ENCODE data around the gene GARNL3.

Gene GARNL3

DNA sequence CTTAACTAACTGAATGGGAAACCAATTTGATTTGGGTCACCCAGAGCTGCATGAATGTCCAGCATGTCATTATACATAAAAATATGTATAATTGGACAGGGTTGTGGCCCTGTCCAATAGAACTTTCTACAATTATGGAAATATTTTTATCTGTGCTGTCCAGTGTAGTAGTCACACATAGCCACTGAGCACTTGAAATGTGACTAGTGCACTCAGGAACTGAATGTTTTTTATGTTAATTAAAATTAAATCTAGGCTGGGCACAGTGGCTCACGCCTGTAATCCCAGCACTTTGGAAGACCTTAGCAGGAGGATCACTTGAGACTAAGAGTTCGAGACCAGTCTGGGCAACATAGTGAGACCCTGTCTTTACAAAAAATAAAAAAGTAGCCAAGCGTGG, 18.6 kb downstream of the GARNL3 start:
- Histone ChIP-seq H3K4me1 (ENCODE audit: control insufficient read depth, insufficient read depth, low read length) (no peaks in the 10 kb centered on the region), H3K27ac (ENCODE audit: extremely low read depth, low read depth, low read length) (no peak overlapping the region), H3K4me3 (ENCODE audit: low read depth, low read length) (no peak overlapping the region), H3K9me3 (ENCODE audit: control insufficient read depth, insufficient read depth, low read depth, low read length) (no peaks in the 10 kb centered on the region), H3K36me3 (ENCODE audit: control insufficient read depth in 2 of 2, insufficient read depth in 1 of 2, low read length in 2 of 2) (no peaks in the 10 kb centered on the region)
- TF ChIP-seq, protein P1, sequence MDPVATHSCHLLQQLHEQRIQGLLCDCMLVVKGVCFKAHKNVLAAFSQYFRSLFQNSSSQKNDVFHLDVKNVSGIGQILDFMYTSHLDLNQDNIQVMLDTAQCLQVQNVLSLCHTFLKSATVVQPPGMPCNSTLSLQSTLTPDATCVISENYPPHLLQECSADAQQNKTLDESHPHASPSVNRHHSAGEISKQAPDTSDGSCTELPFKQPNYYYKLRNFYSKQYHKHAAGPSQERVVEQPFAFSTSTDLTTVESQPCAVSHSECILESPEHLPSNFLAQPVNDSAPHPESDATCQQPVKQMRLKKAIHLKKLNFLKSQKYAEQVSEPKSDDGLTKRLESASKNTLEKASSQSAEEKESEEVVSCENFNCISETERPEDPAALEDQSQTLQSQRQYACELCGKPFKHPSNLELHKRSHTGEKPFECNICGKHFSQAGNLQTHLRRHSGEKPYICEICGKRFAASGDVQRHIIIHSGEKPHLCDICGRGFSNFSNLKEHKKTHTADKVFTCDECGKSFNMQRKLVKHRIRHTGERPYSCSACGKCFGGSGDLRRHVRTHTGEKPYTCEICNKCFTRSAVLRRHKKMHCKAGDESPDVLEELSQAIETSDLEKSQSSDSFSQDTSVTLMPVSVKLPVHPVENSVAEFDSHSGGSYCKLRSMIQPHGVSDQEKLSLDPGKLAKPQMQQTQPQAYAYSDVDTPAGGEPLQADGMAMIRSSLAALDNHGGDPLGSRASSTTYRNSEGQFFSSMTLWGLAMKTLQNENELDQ (tag by site-specific recombination; IDR thresholded peaks at IDR 0.05; ENCODE audit: low read depth), result no peak
- TF ChIP-seq ZNF560 (tag by site-specific recombination; IDR thresholded peaks at IDR 0.05; ENCODE audit: borderline replicate concordance) (no peak), ZNF221 (tag by site-specific recombination; IDR thresholded peaks at IDR 0.05; ENCODE audit: borderline replicate concordance) (no peak), ZNF623 (tag by site-specific recombination; IDR thresholded peaks at IDR 0.05) (no peak)
- POLR2A ChIA-PET, result interaction anchor here (0.6 kb wide), 1 partner anchor 16 kb away, joined by 5 read pairs; no protein-coding TSS in a partner anchor
- CTCF ChIA-PET, result interaction anchor here (0.6 to 1.0 kb wide), 3 partner anchors 10 to 77 kb away, joined by 3 to 4 read pairs (median 3); no protein-coding TSS in a partner anchor

DNA sequence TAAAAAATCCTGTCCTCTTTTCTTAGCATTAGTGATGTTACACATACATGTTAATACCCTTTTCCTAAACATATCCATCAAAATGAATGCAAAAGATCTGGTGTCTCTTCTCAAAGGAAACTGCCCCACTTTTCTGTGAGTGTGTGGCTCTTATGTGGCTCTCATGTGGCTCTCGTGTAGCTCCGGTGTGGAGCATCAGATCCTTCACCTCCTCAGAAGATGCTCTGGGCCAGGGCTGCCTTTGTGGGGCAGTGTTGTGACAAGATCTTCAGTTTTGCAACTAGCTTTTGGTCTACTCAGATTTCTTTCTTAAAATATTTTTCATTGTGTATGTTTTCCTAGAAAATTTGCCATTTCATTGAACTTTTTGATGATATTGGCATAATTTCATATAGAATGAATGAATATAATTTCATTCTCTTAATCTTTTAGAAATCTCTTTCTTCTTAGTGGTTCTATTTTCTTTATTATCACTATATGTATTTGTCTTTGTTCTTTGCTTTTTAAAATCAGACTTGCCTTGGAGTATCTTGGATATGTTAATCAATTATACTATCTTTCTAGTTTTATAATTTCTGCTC, 19.4 kb downstream of the GARNL3 start:
- TF ChIP-seq, protein P1 (tag by site-specific recombination; IDR thresholded peaks at IDR 0.05; ENCODE audit: low read depth), result no peak
- 0 out of 2 replicates have a peak, but pooled peaks have one; percentile 9 for TF ChIP-seq ZNF654 (tag by site-specific recombination; IDR thresholded peaks at IDR 0.05; ENCODE audit: low read depth)
- CTCF ChIA-PET, result interaction anchor here (0.5 to 1.0 kb wide), 5 partner anchors 9 to 439 kb away, joined by 3 to 11 read pairs (median 3); no protein-coding TSS in a partner anchor
- Histone ChIP-seq H3K4me3 (ENCODE audit: low read depth, low read length) (no peak overlapping the region), H3K36me3 (ENCODE audit: control insufficient read depth in 2 of 2, insufficient read depth in 1 of 2, low read length in 2 of 2) (no peaks in the 10 kb centered on the region), H3K9me3 (ENCODE audit: control insufficient read depth, insufficient read depth, low read depth, low read length) (no peaks in the 10 kb centered on the region), H3K27ac (ENCODE audit: extremely low read depth, low read depth, low read length) (no peak overlapping the region), H3K4me1 (ENCODE audit: control insufficient read depth, insufficient read depth, low read length) (no peaks in the 10 kb centered on the region)
- POLR2A ChIA-PET, result interaction anchor here (1.0 kb wide), 1 partner anchor 112 kb away, joined by 3 read pairs; no protein-coding TSS in a partner anchor

DNA sequence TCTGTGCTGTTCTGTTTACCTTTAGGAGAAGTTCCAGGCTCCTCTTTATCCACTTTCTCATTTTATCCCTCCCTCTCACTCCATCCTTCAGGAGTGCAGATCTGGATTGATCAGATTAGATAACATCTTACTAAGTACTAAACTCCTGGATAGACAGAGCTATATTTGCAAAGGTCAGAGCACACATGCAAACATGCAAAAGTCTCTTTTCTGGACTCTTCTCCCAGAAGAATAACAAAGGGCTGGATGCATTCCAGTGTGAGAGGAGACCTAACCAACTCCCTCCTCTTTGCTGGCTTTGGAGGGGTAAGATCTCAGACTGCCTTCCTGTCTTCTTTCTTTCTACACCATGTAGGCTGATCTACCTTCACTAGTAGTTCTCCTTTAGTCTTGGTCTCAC, 21.4 kb downstream of the GARNL3 start:
- Histone ChIP-seq H3K27ac (ENCODE audit: extremely low read depth, low read depth, low read length) (no peak overlapping the region), H3K9me3 (ENCODE audit: control insufficient read depth, insufficient read depth, low read depth, low read length) (no peaks in the 10 kb centered on the region), H3K4me1 (ENCODE audit: control insufficient read depth, insufficient read depth, low read length) (no peaks in the 10 kb centered on the region), H3K36me3 (ENCODE audit: control insufficient read depth in 2 of 2, insufficient read depth in 1 of 2, low read length in 2 of 2) (no peaks in the 10 kb centered on the region), H3K4me3 (ENCODE audit: low read depth, low read length) (no peak overlapping the region)
- CTCF ChIA-PET, result no interaction called here
- POLR2A ChIA-PET, result no interaction called here
- TF ChIP-seq ZNF354C (tag by site-specific recombination; IDR thresholded peaks at IDR 0.05; ENCODE audit: borderline replicate concordance, low read depth), result no peak
- TF ChIP-seq, protein P2, sequence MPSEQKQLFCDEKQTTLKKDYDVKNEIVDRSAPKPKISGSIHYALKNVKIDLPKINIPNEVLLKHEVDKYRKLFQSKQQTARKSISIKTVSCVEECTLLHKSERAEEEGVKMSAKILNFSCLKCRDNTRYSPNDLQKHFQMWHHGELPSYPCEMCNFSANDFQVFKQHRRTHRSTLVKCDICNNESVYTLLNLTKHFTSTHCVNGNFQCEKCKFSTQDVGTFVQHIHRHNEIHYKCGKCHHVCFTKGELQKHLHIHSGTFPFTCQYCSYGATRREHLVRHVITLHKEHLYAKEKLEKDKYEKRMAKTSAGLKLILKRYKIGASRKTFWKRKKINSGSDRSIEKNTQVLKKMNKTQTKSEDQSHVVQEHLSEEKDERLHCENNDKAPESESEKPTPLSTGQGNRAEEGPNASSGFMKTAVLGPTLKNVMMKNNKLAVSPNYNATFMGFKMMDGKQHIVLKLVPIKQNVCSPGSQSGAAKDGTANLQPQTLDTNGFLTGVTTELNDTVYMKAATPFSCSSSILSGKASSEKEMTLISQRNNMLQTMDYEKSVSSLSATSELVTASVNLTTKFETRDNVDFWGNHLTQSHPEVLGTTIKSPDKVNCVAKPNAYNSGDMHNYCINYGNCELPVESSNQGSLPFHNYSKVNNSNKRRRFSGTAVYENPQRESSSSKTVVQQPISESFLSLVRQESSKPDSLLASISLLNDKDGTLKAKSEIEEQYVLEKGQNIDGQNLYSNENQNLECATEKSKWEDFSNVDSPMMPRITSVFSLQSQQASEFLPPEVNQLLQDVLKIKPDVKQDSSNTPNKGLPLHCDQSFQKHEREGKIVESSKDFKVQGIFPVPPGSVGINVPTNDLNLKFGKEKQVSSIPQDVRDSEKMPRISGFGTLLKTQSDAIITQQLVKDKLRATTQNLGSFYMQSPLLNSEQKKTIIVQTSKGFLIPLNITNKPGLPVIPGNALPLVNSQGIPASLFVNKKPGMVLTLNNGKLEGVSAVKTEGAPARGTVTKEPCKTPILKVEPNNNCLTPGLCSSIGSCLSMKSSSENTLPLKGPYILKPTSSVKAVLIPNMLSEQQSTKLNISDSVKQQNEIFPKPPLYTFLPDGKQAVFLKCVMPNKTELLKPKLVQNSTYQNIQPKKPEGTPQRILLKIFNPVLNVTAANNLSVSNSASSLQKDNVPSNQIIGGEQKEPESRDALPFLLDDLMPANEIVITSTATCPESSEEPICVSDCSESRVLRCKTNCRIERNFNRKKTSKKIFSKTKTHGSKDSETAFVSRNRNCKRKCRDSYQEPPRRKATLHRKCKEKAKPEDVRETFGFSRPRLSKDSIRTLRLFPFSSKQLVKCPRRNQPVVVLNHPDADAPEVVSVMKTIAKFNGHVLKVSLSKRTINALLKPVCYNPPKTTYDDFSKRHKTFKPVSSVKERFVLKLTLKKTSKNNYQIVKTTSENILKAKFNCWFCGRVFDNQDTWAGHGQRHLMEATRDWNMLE (tag by site-specific recombination; conservative IDR thresholded peaks at IDR 0.05; ENCODE audit: low read depth), result no peak
- no peak for TF ChIP-seq ZNF214 (tag by site-specific recombination; IDR thresholded peaks at IDR 0.05; ENCODE audit: borderline replicate concordance)
- no peak for TF ChIP-seq ZNF610 (tag by site-specific recombination; IDR thresholded peaks at IDR 0.05; ENCODE audit: borderline replicate concordance)
- TF ChIP-seq, protein P3, sequence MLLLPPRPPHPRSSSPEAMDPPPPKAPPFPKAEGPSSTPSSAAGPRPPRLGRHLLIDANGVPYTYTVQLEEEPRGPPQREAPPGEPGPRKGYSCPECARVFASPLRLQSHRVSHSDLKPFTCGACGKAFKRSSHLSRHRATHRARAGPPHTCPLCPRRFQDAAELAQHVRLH (tag by site-specific recombination; IDR thresholded peaks at IDR 0.05), result no peak
- no peak for TF ChIP-seq SCRT1 (tag by site-specific recombination; IDR thresholded peaks at IDR 0.05; ENCODE audit: borderline replicate concordance)
- TF ChIP-seq ZNF707 (tag by site-specific recombination; IDR thresholded peaks at IDR 0.05), result no peak
- no peak for TF ChIP-seq ZNF670 (tag by site-specific recombination; IDR thresholded peaks at IDR 0.05; ENCODE audit: low read depth)
- TF ChIP-seq ZNF37A (tag by site-specific recombination; IDR thresholded peaks at IDR 0.05), result no peak
- no peak for TF ChIP-seq ZNF350 (tag by site-specific recombination; IDR thresholded peaks at IDR 0.05)
- no peak for TF ChIP-seq ZNF658 (tag by site-specific recombination; IDR thresholded peaks at IDR 0.05)
- TF ChIP-seq ZNF114 (tag by site-specific recombination; IDR thresholded peaks at IDR 0.05), result no peak
- TF ChIP-seq BCL11B (tag by site-specific recombination; IDR thresholded peaks at IDR 0.05; ENCODE audit: low read depth), result no peak
- TF ChIP-seq HOXD13 (CRISPR knock-in tag; IDR thresholded peaks at IDR 0.05; ENCODE audit: borderline replicate concordance), result no peak
